ENCODE results near the gene AFF3. TPM values are rescaled to one million over a fixed set of nuclear protein-coding genes. Genes with fewer than 3 reads are reported as not detected.

AFF3 gene
- total RNA-seq, 1 experiment from 2014 or later, result 0.22 TPM

DNA sequence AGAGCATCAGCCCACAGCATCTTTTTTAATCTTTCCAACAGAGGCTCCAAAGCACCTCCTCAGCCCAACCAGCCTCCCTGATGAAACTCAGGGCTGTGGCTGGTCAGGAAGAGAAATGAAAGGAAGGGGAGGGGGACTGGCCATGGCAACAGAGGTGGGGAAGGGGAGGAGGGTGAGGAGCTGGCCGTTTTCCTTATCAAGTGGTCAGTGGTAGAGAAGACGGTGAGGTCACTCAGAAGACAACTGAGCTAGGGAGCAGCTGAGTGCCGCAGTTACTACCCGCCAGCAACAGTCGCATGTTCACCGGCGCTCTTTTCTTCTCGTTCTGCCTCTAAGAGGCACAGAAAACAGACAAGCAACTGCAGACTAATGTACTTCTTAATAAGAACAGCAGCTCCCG is 97.4 kb downstream of the AFF3 start:
- no peak overlapping the region for H2AK5ac ChIP-seq (ENCODE audit: insufficient read length, low read length)
- no peak overlapping the region for H2BK15ac ChIP-seq (ENCODE audit: low read depth, low read length)
- H3K9ac ChIP-seq (ENCODE audit: extremely low read depth, insufficient read length, low read length), result no peak overlapping the region
- TF ChIP-seq, protein P1, sequence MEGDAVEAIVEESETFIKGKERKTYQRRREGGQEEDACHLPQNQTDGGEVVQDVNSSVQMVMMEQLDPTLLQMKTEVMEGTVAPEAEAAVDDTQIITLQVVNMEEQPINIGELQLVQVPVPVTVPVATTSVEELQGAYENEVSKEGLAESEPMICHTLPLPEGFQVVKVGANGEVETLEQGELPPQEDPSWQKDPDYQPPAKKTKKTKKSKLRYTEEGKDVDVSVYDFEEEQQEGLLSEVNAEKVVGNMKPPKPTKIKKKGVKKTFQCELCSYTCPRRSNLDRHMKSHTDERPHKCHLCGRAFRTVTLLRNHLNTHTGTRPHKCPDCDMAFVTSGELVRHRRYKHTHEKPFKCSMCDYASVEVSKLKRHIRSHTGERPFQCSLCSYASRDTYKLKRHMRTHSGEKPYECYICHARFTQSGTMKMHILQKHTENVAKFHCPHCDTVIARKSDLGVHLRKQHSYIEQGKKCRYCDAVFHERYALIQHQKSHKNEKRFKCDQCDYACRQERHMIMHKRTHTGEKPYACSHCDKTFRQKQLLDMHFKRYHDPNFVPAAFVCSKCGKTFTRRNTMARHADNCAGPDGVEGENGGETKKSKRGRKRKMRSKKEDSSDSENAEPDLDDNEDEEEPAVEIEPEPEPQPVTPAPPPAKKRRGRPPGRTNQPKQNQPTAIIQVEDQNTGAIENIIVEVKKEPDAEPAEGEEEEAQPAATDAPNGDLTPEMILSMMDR (conservative IDR thresholded peaks at IDR 0.05), result no peak
- no CpG with 5 or more reads among the region's 9 CpGs for WGBS (ENCODE audit: extremely low coverage, insufficient read length, low lambda C conversion rate)
- Mint-ChIP-seq H3K4me3 (no peak overlapping the region), H3K9me3 (no peaks in the 10 kb centered on the region), H3K36me3 (ENCODE audit: insufficient read depth in 1 of 3, low read depth in 3 of 3) (no peaks in the 10 kb centered on the region; a peak in 1 of 7 replicates), H3K27ac (no peak overlapping the region), H3K4me1 (peaks cover 9 to 19% of the 10 kb centered on the region in 2 experiments), H3K27me3 (ENCODE audit: low read depth) (peaks cover 10% of the 10 kb centered on the region)
- H3K23me2 ChIP-seq (ENCODE audit: insufficient read length, low read depth, low read length, poor library complexity, severe bottlenecking), result no peaks in the 10 kb centered on the region
- no peak overlapping the region for H4K91ac ChIP-seq (ENCODE audit: insufficient read length, low read depth, low read length)
- no peak overlapping the region for H3K4me2 ChIP-seq (ENCODE audit: insufficient read depth, insufficient read length, low read length)
- no peaks in the 10 kb centered on the region for H3K9me3 ChIP-seq (ENCODE audit: control insufficient read depth, low read depth, low read length)
- no peak overlapping the region for H3K23ac ChIP-seq (ENCODE audit: insufficient read length, low read depth, low read length)
- no peaks in the 10 kb centered on the region for H3K79me1 ChIP-seq (ENCODE audit: insufficient read depth, low read depth, low read length, poor library complexity, severe bottlenecking)
- no peaks in the 10 kb centered on the region for H3K79me2 ChIP-seq (ENCODE audit: insufficient read depth, low read length)
- H3K18ac ChIP-seq (ENCODE audit: insufficient read length, low read depth, low read length), result no peak overlapping the region
- H4K5ac ChIP-seq (ENCODE audit: insufficient read length, low read depth, low read length), result no peak overlapping the region
- no peak for DNase-seq
- H3K4ac ChIP-seq (ENCODE audit: low read depth, low read length), result no peak overlapping the region
- H2BK120ac ChIP-seq (ENCODE audit: low read depth, low read length, poor library complexity, severe bottlenecking), result no peak overlapping the region
- H3K56ac ChIP-seq (ENCODE audit: insufficient read length, low read depth, low read length), result no peak overlapping the region
- no peak overlapping the region for H2AFZ ChIP-seq (ENCODE audit: low read length)
- H3K27ac ChIP-seq (ENCODE audit: insufficient read length, low read depth, low read length), result no peak overlapping the region
- H4K20me1 ChIP-seq (ENCODE audit: control insufficient read depth, insufficient read depth, insufficient read length), result no peaks in the 10 kb centered on the region
- H4K8ac ChIP-seq (replicated peaks; ENCODE audit: insufficient read length, low read depth, low read length), result no peak overlapping the region
- no peak overlapping the region for H2BK12ac ChIP-seq (ENCODE audit: insufficient read length, low read depth, low read length)
- no peak overlapping the region for H3T11ph ChIP-seq (ENCODE audit: low read length)
- no peaks in the 10 kb centered on the region for H3K4me1 ChIP-seq (ENCODE audit: insufficient read depth, low read length)
- no peak overlapping the region for H2BK5ac ChIP-seq (ENCODE audit: insufficient read length, low read length)
- no peak overlapping the region for H2BK20ac ChIP-seq (ENCODE audit: low read depth, low read length, poor library complexity, severe bottlenecking)
- no peak overlapping the region for H3K14ac ChIP-seq (ENCODE audit: insufficient read depth, low read length)
- H3K27me3 ChIP-seq (ENCODE audit: insufficient read depth, low read length), result no peaks in the 10 kb centered on the region
